Stimulated activated CD4-positive, alpha-beta T cell treated with anti-CD3 and anti-CD28 coated beads, Interleukin-4, amount 100 ng/mL, for 1 hour (primary cell): Measurements from ENCODE around the gene SENP8.

Experiments used
- DNase-seq: peaks from one replicate; pipeline ENCODE4 v3.0.0-alpha.2; 2020

SENP8 gene

GRCh38 chr15:72113347-72114031 lies 4.7 kb upstream of the SENP8 start:
- no peak for DNase-seq

- peak; percentile 13 for DNase-seq
Observed at GRCh38 chr15:72116731-72117485, 1.3 kb upstream of the SENP8 start.

- peak; percentile 64 for DNase-seq
Observed at GRCh38 chr15:72117486-72118016, 652 bp upstream of the SENP8 start.

- no peak for DNase-seq
Observed at GRCh38 chr15:72124218-72124617, 6.0 kb downstream of the SENP8 start.

- no peak for DNase-seq
Observed at GRCh38 chr15:72127724-72128322, 9.6 kb downstream of the SENP8 start.

- DNase-seq: no peak
Observed at GRCh38 chr15:72128359-72128758, 10.2 kb downstream of the SENP8 start.

- no peak for DNase-seq
Observed at GRCh38 chr15:72130272-72130671, 12.1 kb downstream of the SENP8 start.

GRCh38 chr15:72131922-72132321 lies 13.7 kb downstream of the SENP8 start:
- DNase-seq: no peak

- DNase-seq: no peak
Observed at GRCh38 chr15:72133211-72133610, 15.0 kb downstream of the SENP8 start.

- DNase-seq: no peak
Observed at GRCh38 chr15:72135719-72136118, 17.5 kb downstream of the SENP8 start.

GRCh38 chr15:72136170-72137051 lies 18.2 kb downstream of the SENP8 start:
- DNase-seq: no peak

GRCh38 chr15:72139667-72140066 lies 21.5 kb downstream of the SENP8 start:
- no peak for DNase-seq

GRCh38 chr15:72140088-72140487 lies 21.9 kb downstream of the SENP8 start:
- DNase-seq: no peak

GRCh38 chr15:72141171-72142084 lies 23.2 kb downstream of the SENP8 start:
- no peak for DNase-seq

- no peak for DNase-seq
Observed at GRCh38 chr15:72146221-72146620, 28.0 kb downstream of the SENP8 start.

GRCh38 chr15:72146934-72147333 lies 28.7 kb downstream of the SENP8 start:
- DNase-seq: no peak

- no peak for DNase-seq
Observed at GRCh38 chr15:72147418-72147817, 29.2 kb downstream of the SENP8 start.

GRCh38 chr15:72153269-72154000 lies 35.2 kb downstream of the SENP8 start:
- no peak for DNase-seq

- DNase-seq: no peak
Observed at GRCh38 chr15:72154316-72154715, 36.1 kb downstream of the SENP8 start.

GRCh38 chr15:72155003-72155621 lies 36.9 kb downstream of the SENP8 start:
- DNase-seq: no peak
